Activated CD4-positive, CD25-positive, alpha-beta regulatory T cell treated with anti-CD3 and anti-CD28 coated beads, Interleukin-2, amount 50 U/mL, for 24 hours (primary cell): ENCODE measurements around the gene FUBP1.
A peak's percentile ranks its signal among the peaks of the same experiment; 100 is the strongest.
"Not testable (repeated sequence)": the region's sequence is repeated elsewhere in the genome, so short reads cannot be mapped to it uniquely, and the experiment has no call there.

Experiments used
- ATAC-seq, 2 donors: fragments of 150-1000 bp; cut with Tn5 transposase; one replicate each; pipeline ENCODE4 v1.10.0; 2021; ENCODE audit warnings: mild to moderate bottlenecking in 1 of 2, moderate library complexity in 1 of 2

The FUBP1 gene

DNA sequence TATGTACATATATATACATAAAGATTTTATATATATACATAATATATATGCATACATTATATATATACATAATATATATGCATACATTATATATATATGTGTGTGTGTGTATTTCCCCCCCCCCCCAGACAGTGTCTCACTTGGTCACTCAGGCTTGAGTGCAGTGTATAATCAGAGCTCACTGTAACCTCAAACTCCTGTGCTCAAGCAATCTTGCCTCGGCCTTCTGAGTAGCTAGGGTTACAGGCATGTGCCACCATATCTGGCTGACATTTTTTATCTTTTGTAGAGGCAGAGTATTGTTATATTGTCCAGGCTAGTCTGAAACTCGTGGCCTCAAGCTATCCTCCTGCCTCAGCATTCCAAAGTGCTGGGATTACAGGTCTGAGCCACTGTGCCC is 9.0 kb upstream of the FUBP1 start:
- no peak for ATAC-seq

DNA sequence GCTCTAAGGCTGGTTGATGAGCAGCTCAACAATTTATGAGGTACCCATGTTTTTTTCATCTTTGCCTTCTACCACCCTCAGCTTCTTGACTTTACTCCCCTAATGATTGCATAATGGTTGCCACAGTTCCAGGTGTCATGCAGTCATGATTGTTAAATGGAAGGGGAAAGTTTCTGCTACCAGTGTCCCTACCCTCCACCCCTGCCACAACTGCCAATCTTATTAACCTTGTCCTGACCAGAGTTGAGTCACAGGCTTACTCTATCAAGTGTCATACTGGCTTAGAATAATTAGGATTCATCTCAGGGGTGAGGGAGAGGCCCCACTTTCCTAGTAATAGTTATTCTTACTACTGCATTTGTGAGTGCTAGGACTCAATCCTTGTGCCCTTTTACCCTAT is 7.9 kb upstream of the FUBP1 start:
- peak; percentile 85 to 87 for ATAC-seq

GRCh38 chr1:77984629-77985028 is 5.8 kb upstream of the FUBP1 start:
- no peak for ATAC-seq

- ATAC-seq, result no peak
These were observed 5.1 kb upstream of the FUBP1 start for GRCh38 chr1:77983997-77984355.

DNA sequence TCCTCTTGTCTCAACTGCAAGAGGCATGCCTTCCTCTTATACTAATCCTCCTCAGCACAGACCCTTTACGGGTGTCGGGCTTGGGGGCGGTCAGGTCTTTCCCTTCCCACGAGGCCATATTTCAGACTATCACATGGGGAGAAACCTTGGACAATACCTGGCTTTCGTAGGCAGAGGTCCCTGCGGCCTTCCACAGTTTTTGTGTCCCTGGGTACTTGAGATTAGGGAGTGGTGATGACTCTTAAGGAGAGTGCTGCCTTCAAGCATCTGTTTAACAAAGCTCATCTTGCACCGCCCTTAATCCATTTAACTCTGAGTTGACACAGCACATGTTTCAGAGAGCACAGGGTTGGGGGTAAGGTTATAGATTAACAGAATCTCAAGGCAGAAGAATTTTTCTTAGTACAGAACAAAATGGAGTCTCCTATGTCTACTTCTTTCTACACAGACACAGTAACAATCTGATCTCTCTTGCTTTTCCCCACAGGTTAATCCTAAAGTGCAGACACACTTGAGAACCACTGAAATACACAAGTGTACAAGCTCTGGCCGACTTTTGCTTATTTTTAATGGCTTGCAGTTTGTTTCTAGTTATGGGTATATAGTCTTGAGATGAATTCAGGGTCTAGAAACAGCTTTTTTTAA is 4.6 kb upstream of the FUBP1 start:
- not testable (repeated sequence) for ATAC-seq

DNA sequence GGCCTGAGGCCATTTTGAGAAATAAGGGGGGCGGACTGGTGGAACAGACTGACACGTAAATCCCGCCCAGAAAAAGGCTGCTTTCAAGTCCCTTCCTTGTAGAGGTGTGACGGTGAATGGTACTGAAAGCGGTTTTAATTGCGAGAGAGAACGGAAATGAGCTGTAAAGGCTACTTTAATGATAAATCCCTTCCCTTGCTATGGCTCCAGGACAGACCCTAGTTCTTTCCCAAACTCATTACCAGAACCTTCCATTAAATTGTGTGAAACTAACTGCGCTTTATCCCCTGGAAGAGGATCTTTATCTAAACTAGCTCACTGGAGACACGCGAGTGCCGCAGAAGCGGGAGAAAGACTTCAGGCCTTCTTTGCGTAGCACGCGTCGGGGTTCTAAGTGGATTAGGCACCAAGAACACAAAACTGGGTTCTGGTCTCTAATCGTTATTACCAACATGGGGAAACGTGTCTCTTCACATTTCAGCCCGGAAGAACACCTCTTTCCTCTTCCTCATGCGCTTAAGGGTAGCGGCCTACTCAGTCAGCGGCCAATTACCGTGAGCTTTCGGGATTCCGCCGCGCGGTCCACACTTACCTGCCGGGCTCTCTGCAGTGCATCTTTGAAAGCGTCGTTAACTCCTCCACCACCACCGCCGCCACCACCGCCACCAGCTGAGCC is 441 bp downstream of the FUBP1 start:
- peak; percentile 65 to 73 for ATAC-seq

DNA sequence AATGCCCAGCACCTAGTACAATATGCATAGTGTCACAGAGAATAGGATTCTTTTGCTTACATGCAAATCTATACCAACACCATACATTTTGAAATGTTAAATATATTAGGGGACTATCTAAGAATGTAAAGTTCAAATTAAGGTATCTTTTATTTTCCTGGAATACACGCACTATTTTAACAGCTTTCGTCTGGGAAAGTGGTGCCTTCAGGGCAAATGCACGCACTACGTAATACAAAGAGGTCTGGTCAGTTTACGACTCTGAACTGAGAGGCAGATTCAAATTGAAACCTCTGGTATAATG is 931 bp downstream of the FUBP1 start:
- no peak for ATAC-seq

- ATAC-seq, result no peak
These were observed 2.3 kb downstream of the FUBP1 start for GRCh38 chr1:77976433-77977076.

DNA sequence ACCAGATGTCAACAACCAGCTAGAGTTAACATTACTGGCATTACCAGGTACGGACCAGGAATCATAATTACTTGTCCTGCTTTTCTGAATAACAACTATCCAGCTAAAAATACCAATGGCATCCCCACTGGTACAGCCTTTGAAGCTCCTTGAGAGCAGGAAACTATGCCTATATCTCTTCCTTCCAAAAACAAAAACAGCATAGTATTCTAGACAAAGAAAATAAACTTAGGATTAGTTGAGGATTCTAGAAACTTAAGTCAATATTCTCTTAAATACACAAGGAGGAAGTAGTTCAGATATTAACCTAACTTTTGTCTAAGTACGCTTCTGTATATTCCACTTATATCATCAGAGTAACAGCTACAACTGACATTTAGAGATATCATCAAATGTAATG is 3.0 kb downstream of the FUBP1 start:
- ATAC-seq, result no peak

- peak; percentile 27 to 28 for ATAC-seq
These were observed 3.5 kb downstream of the FUBP1 start for GRCh38 chr1:77975386-77975785.

GRCh38 chr1:77972080-77972479 is 6.8 kb downstream of the FUBP1 start:
- ATAC-seq, result no peak

DNA sequence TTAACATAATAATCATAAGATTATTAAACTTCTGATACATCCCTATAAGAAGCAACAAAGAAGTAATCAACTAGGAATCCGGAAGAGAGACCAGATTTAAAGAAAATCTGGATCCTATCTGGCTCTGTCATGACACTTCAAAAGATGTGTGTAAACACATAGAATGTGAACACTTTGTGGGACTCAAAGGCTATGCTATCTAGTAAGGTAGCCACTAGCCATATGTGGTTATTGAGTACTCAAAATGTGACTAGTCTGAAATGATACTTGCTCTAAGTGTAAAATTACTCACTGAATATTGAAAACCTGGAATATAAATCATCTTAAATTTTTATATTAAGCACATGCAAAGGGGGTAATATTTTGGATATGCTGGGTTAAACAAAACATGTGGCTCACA is 8.7 kb downstream of the FUBP1 start:
- peak in 1 of 2 donors; percentile 48 for ATAC-seq

DNA sequence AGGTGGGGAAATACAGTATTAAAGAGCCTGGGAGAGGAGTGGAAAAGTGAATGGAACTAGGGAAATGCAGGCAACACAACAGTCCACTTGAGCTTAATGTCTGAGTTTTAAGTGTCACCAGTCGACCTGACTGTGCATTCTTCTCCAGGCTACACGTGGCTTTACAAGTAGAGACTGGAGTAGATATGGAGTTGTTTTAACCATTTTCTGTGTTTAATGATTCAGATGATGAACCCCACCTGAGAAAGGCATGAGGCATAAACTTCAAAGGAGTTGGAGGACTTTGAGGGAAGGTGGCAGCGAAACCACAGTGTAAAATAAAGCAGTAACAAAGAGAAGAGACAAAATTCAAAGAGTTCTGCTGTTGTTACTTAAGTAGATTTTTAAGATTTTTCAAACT is 12.6 kb downstream of the FUBP1 start:
- peak; percentile 44 to 46 for ATAC-seq

GRCh38 chr1:77961392-77961791 is 17.5 kb downstream of the FUBP1 start:
- peak; percentile 56 to 74 for ATAC-seq

GRCh38 chr1:77958850-77959249 is 20.0 kb downstream of the FUBP1 start:
- no peak for ATAC-seq

- ATAC-seq, result no peak
These were observed 20.5 kb downstream of the FUBP1 start for GRCh38 chr1:77958391-77958790.

DNA sequence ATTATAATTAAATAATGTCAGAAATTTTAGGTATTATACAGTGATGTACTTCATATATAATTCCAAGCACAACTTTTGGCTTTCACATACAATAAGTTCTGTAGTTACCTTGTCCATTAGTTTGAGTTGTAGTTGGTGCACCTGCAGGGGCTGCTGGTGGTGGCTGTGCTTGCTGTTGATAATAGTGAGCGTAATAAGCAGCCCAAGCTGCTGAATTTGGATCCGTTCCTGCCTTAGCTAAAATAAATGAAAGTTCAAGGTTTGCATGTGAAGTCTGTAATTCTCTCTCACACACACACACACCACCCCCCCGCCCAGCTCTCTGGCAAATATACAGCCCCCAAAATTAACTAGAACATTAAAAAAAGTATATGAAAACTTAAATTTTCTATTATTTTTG is 22.4 kb downstream of the FUBP1 start:
- no peak for ATAC-seq

DNA sequence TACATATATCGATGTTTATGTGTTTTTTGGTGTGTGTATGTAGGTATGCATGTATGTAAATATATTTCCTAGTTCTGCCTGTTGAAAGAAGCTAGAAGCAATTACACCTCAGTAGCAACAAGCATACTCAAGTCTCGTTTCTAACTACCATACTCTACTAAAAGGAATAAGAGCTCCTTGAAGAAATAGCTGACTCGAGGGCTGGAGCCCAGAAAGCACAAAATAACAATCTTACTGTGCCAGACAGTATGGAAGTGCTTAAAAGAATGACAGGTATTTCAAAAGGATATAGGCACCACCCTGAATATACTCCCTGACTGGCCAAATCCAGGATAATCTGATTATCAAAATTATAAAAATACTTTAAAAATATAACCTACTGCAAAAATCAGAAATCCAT is 23.2 kb downstream of the FUBP1 start:
- no peak for ATAC-seq

DNA sequence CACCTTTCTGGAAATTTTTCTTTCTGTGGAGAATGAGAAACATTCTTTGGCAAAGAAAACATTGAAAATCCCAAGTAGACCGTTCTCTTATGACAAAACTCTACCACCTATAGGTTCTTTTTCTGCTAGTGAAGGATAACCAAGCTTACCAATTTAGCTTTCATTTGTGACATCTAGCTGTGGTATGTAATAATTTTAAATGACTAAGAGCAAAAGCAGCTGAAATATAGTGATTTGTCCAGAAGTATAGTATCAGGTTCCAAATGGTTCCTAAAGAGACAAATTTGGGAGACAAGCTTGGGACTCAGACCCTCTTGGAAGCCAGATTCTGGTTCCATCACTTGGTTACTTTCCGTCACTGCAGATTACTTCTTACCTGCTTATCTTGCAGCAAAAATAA is 24.4 kb downstream of the FUBP1 start:
- ATAC-seq, result no peak

DNA sequence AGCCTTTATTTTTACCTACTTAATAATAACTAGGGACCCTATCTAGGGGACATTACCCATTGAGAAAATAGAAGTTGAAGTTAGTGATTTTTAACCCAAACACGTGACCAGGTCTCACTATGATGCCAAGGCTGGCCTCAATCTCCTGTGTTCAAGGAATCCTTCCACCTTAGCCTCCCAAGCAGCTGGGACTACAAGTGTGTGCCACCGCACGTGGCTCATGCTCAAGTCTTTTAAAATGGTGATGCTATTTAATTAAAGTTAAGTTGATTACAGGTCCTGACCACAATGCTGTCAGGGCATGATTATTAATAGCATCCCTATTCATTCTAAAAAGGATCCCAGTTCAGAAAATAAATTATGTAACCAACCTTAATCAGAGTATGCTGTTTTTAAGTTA is 25.0 kb downstream of the FUBP1 start:
- no peak for ATAC-seq

GRCh38 chr1:77951328-77951727 is 27.5 kb downstream of the FUBP1 start:
- no peak for ATAC-seq

DNA sequence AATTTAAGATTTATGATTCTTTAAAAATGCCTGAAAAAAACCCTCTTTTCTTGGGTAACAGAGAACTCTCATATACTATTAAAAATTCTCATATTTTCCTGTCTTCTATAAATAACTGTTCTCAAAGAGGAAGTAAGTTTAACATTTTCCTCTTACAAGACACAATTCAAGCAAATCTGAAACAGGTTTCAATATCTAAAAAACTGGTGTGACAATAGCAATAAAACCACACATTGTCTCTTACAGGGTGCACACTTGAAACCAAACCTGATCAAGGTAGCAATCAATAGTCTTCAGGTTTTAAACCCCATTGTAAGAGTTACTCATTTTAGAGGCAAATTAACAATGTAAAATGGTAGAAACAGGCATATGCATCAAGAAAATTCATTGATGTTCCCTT is 28.0 kb downstream of the FUBP1 start:
- ATAC-seq, result peak; percentile 48 to 53

DNA sequence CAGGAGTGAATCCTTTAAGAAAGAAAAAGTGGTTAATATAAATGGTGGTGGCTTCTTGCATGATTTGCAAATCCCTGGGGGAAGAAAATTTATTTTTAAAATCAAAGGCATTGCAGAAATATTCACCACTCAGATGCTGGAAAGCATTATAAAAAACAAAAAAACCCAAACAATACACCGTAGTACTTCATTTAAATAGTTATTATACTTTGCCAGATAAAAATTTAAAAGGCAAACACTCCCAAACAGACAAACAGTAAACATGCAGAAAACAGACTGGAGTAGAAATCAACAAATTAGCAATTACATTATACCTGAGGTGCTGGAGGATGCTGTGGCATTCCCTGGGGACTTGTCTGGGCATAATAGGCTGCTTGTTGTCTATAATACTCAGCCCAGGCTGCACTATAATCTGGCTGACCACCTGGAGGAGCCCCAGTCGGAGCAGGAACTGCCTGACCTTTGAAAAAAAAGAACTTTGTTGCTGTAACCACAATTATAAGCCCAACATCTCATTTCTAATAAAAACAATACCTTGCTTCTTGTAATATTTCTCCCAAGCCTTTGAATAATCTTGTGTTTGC is 29.9 kb downstream of the FUBP1 start:
- ATAC-seq, result no peak

DNA sequence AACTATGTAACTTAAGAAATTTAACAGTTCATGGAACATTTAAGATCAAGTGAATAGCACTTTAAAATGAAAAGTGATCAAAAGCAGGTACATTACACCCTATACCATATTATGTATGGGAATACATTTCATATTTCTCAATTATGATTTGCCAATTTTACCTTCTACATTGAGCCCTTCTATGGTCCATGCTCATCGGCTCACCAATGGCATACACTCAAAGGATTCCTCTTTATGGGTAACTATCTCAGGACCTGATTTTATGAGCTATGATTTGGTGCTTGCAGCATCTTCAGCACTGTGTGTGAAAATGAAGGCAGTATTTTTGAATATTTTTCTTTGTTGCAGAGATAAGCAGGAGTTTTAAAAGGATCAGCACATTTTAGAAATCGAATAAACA is 33.5 kb downstream of the FUBP1 start:
- no peak for ATAC-seq
